Measurements from ENCODE around the gene EDRF1. TPM values are rescaled to one million over a fixed set of nuclear protein-coding genes. Genes with fewer than 3 reads are reported as not detected.

EDRF1 gene, protein sequence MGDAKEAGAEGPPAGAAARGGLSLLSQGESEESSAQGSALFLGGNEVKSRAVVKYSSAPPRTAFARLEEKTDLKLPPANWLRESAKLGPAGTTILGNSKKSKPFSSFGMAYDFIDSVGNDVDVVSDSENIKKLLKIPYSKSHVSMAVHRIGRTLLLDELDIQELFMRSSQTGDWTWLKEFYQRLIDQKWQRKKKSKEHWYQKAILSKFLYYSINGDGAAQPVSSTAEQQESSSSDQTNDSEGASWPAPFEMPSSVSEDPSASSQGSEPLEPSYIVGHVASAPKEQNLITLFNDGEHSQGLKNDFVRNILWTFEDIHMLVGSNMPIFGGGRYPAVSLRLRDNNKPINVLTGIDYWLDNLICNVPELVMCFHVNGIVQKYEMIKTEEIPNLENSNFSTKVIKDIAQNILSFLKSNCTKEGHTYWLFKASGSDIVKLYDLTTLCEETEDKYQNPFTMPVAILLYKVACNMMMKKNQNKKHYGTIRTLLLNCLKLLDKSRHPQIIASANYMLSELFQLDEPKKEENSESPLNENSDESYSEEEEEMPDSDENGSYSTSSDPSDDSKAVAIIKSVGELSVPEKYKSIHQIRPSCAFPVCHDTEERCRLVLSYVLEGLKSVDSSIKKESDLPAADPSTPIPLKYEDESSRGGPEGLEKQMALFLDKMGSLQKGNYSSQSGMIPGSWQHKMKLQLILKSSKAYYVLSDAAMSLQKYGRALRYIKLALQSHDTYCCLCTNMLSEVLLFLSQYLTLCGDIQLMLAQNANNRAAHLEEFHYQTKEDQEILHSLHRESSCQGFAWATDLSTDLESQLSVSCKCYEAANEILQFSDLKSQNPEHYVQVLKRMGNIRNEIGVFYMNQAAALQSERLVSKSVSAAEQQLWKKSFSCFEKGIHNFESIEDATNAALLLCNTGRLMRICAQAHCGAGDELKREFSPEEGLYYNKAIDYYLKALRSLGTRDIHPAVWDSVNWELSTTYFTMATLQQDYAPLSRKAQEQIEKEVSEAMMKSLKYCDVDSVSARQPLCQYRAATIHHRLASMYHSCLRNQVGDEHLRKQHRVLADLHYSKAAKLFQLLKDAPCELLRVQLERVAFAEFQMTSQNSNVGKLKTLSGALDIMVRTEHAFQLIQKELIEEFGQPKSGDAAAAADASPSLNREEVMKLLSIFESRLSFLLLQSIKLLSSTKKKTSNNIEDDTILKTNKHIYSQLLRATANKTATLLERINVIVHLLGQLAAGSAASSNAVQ
- 44.1 TPM for total RNA-seq

DNA sequence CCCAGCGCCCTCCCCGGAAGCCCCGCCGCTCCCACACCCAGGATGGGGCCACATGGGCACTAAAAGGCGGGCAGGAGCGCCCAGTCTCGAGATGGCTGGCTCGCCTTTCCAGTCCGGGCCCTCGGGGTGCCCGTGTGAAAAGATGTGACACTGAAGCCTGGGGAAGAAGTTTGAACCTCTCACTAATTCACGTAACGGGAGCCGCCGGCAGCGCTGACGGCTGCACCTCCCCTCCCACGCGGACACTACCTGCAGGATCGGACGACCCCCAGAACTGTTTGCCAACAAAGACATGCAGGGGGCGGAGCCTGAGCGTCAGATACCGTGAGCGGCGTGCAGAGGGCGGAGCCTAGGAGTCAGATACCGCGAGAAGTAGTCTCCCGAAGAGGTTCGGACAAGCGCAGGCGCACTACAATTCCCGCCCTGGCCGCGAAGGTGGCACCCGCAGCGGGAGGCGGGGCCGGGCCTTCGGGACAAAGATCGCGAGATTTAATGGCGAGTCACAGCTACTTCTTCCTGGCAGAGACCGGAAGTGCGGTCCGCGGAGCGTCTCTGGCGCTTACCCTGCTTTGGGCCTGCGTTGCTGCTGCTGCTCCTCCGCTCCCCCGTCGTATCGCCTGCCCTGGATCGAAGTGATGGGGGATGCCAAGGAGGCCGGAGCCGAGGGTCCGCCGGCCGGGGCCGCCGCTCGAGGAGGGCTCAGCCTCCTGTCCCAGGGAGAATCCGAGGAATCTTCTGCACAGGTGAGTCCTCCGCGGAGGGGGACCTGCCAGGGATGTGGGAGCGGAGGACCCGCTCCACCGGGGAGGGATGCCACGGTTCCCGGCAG, at the start of gene EDRF1:
Gene EDRF1, plus strand, starts transcription at position 537 of the 829 bp plus-strand sequence. Its CDS starts 99 bp downstream, at position 636.

DNA sequence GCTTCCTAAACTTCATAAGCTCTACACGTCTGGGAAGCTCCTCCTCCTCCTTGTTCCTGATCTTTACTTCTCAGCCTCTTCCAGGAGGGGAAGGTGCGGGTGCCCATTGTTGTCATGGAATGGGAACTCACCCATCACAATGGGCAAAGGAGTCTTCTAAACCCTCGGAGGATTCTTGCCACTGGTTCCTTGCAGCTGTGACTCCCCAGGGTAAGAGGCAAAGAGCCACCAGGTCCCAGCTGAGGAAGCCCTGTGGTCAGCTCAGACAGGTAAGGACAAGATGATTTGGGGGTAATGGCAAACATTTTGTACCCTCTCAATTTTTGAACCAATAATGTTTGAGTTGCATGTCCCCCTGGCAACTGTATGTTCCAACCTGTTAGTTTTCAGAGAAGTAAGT, 36.4 kb upstream of the EDRF1 start, which contains the start of gene TEX36:
Gene TEX36, minus strand, starts transcription at position 101 of the 400 bp plus-strand sequence. CDS start 174 bp downstream, outside the sequence.

DNA sequence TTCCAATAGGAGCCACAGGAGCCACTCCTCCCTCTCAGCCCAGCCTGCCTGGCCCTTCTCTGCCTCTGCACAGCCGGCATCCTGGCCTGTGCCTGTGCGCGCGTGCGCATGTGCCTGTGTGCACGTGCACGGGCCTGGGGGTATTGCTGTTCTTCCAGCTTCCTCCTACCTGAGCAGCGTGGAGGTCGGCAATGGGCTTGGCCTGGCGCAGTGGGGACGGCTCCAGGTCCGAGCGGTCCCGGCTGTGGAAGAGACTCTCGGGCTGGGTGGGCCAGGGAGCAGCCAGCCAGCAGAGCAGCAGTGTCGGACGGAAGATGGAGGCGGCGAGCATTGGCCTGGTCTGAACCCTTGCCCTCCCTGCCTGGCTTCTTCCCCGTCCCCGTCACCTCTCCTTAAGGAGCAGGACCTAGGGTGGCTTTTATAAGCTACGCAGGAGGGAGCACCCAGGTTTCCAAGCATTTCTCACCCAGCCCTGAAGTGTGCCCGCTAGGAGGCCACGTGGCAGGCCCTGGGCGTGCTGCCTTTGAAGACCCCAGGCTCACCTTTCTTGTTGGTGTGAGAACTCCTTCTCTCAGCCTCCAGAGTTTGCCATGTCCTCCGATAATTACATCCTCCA, 56.1 kb downstream of the EDRF1 start, which contains the start of gene MMP21:
Gene MMP21, minus strand, starts transcription at position 331 of the 616 bp plus-strand sequence. Its CDS starts 0 bp downstream, at position 331.

Other genes with a start within 250 kb of the EDRF1 start
- gene TEX36, start 36.5 kb upstream of the EDRF1 start, total RNA-seq: not detected
- 0.46 TPM for gene MMP21, start 56.1 kb downstream of the EDRF1 start, total RNA-seq
- gene UROS, start 103.5 kb downstream of the EDRF1 start, total RNA-seq: 82.1 TPM
- 38.1 TPM for gene BCCIP, start 103.8 kb downstream of the EDRF1 start, total RNA-seq
- gene DHX32, start 161.6 kb downstream of the EDRF1 start, total RNA-seq: 20.5 TPM
- 11.3 TPM for gene FANK1, start 176.9 kb downstream of the EDRF1 start, total RNA-seq